Heart left ventricle (tissue), 13 donors: ENCODE results near the gene RLN3.

Experiments used
- POLR2A ChIP-seq, 2 donors: fragments of 450-650 bp; IDR thresholded peaks; one replicate each; pipeline ENCODE4 v1.6.1; 2017; ENCODE audit warnings: antibody characterized with exemption in 2 of 2, mild to moderate bottlenecking in 2 of 2, moderate library complexity in 2 of 2
- TF ChIP-seq, protein P1 (sequence below), 12 donors: fragments of 200-600 bp; sonication (generic) in 4 of 12; IDR thresholded peaks; one replicate each; pipeline versions ENCODE4 v1.5.0 to v1.8.0; 2018 to 2022; ENCODE audit warnings: antibody characterized with exemption in 12 of 12, mild to moderate bottlenecking in 5 of 12
- donor health status: ischemic (EF 13 %, LVEDD 7.1; RV severe dilation, severe dysfunction).
- donor health status: DM: no; HTN: yes; CAD: no.
- donor health status: DM: no; HTN: no; CAD: no.
- donor health status: ischemic (EF 25% LVEDD 6.9; RV normal size, moderate dysfunction).
- donor health status: ischemic (EF 25% LVEDD 5.7; RV mildly dilated, moderate dysfunction).
- donor health status: ischemic (EF 35%, LVEDD 5.7; RV mildly dilated, moderate dysfunction).
- donor health status: nonischemic (EF 11% LVEDD 7.7; RV severe dilation, severe dysfunction).
- donor health status: DM: yes; HTN: yes; CAD: no.
- donor health status: PGD.
- donor health status: ischemic (EF 29% LVEDD 5.4; RV normal size, mild dysfunction).
- donor health status: nonischemic (EF 23%, LVEDD 6.1; RV moderate dilation, normal function).

DNA sequence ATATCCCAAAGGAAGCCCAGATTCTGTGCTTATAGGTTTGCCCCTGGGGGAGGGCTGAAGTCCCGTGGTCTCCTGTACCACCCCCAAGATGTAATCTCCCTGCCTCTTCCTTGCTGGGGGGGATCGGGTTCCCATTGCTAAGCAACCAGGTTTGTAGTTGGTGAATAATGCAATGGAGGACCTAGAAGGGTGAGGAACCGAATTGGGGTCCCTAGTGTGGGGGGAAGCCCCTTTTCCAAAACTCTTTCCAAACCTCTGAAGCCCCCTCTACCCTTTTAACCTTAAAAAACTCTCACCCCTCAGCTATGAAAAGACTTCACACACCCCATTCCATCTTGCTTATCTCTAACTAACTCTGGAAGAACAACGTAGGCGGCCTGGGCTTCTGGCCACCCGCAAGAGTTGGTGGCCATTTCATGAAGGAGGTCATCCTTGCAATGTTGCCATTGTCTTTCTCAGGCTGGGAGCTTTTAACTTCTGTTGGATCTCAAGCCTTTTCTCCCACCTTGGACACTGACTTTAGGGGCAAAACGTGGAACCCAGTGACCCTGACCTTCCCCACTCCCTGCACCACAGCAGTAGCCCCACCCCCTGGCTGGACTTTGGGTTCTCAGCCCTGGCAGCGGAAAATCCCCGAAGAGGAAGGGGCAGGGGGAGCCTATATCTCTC is 33.3 kb downstream of the RLN3 start:
- TF ChIP-seq, protein P1, sequence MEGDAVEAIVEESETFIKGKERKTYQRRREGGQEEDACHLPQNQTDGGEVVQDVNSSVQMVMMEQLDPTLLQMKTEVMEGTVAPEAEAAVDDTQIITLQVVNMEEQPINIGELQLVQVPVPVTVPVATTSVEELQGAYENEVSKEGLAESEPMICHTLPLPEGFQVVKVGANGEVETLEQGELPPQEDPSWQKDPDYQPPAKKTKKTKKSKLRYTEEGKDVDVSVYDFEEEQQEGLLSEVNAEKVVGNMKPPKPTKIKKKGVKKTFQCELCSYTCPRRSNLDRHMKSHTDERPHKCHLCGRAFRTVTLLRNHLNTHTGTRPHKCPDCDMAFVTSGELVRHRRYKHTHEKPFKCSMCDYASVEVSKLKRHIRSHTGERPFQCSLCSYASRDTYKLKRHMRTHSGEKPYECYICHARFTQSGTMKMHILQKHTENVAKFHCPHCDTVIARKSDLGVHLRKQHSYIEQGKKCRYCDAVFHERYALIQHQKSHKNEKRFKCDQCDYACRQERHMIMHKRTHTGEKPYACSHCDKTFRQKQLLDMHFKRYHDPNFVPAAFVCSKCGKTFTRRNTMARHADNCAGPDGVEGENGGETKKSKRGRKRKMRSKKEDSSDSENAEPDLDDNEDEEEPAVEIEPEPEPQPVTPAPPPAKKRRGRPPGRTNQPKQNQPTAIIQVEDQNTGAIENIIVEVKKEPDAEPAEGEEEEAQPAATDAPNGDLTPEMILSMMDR (IDR thresholded peaks at IDR 0.05): no peak
- no peak for TF ChIP-seq POLR2A (IDR thresholded peaks at IDR 0.05)
